ENCODE data around the gene CYBA.

GRCh38 chr16:88653596-88654362, 2.9 kb upstream of the CYBA start:
- TF ChIP-seq, protein P1, sequence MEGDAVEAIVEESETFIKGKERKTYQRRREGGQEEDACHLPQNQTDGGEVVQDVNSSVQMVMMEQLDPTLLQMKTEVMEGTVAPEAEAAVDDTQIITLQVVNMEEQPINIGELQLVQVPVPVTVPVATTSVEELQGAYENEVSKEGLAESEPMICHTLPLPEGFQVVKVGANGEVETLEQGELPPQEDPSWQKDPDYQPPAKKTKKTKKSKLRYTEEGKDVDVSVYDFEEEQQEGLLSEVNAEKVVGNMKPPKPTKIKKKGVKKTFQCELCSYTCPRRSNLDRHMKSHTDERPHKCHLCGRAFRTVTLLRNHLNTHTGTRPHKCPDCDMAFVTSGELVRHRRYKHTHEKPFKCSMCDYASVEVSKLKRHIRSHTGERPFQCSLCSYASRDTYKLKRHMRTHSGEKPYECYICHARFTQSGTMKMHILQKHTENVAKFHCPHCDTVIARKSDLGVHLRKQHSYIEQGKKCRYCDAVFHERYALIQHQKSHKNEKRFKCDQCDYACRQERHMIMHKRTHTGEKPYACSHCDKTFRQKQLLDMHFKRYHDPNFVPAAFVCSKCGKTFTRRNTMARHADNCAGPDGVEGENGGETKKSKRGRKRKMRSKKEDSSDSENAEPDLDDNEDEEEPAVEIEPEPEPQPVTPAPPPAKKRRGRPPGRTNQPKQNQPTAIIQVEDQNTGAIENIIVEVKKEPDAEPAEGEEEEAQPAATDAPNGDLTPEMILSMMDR (IDR thresholded peaks at IDR 0.05), result no peak
- TF ChIP-seq POLR2A (IDR thresholded peaks at IDR 0.05) (no peak), EP300 (IDR thresholded peaks at IDR 0.05) (no peak)

Measured in ovary (tissue), 3 donors.